K562 (cell line): ENCODE data around the gene HAUS5. TPM values are rescaled to one million over a fixed set of nuclear protein-coding genes. Genes with fewer than 3 reads are reported as not detected.

Experiments
- BHLHE40 ChIP-seq: IDR thresholded peaks from 2 replicates; pipeline ENCODE4 v1.6.1; 2011; ENCODE audit warnings: low read length, improper control_type of control experiment
- CBFA2T3 ChIP-seq: fragments of 450-650 bp; IDR thresholded peaks from 2 replicates; pipeline ENCODE4 v1.6.1; 2017
- CTBP1 ChIP-seq: fragments of 450-650 bp; IDR thresholded peaks from 2 replicates; pipeline ENCODE4 v1.6.1; 2016; ENCODE audit warnings: borderline replicate concordance
- EP400 ChIP-seq: fragments of 450-650 bp; IDR thresholded peaks from 2 replicates; pipeline ENCODE4 v1.6.1; 2017; ENCODE audit warnings: antibody characterized with exemption, mild to moderate bottlenecking, moderate library complexity
- FOXA3 ChIP-seq, 2 experiments: fragments of 450-650 bp in 1 of 2; sonication (generic) in 1 of 2; formaldehyde crosslinking; IDR thresholded peaks in 1 of 2; conservative IDR thresholded peaks in 1 of 2; 2 replicates each; pipeline versions ENCODE4 v1.4.0 to v1.8.0; 2020 to 2022; ENCODE audit warnings: mild to moderate bottlenecking in 2 of 2, missing genetic modification reagents in 1 of 2
- HDGF ChIP-seq: fragments of 450-650 bp; IDR thresholded peaks from 2 replicates; pipeline ENCODE4 v1.6.1; 2016
- HMGXB4 ChIP-seq: sonication (generic); formaldehyde crosslinking; IDR thresholded peaks from 2 replicates; pipeline ENCODE4 v1.8.1; 2023; ENCODE audit warnings: mild to moderate bottlenecking, missing genetic modification reagents
- LARP7 ChIP-seq: fragments of 450-650 bp; IDR thresholded peaks from 2 replicates; pipeline ENCODE4 v1.6.1; 2016
- LCOR ChIP-seq: sonication (generic); formaldehyde crosslinking; IDR thresholded peaks from 2 replicates; pipeline ENCODE4 v1.8.0; 2022; ENCODE audit warnings: mild to moderate bottlenecking, missing genetic modification reagents
- NFXL1 ChIP-seq: fragments of 450-650 bp; formaldehyde crosslinking; IDR thresholded peaks from 2 replicates; pipeline ENCODE4 v1.4.0; 2021; ENCODE audit warnings: mild to moderate bottlenecking
- NKRF ChIP-seq: fragments of 450-650 bp; IDR thresholded peaks from 2 replicates; pipeline ENCODE4 v1.6.1; 2016; ENCODE audit warnings: borderline replicate concordance
- POLR2AphosphoS2 ChIP-seq: IDR thresholded peaks from 2 replicates; pipeline ENCODE4 v1.6.1; 2012; ENCODE audit warnings: low read length, improper control_type of control experiment
- RBM25 ChIP-seq: fragments of 200-400 bp; formaldehyde crosslinking; IDR thresholded peaks from 2 replicates; pipeline ENCODE4 v1.6.1; 2018; ENCODE audit warnings: low read length, low read depth, moderate library complexity; ENCODE audit not compliant: severe bottlenecking
- SAP30 ChIP-seq: fragments of 200-600 bp; sonication (generic); IDR thresholded peaks from 2 replicates; pipeline ENCODE4 v1.6.1; 2012; ENCODE audit warnings: borderline replicate concordance, low read depth, mild to moderate bottlenecking, moderate library complexity, low read length, control low read depth, inconsistent platforms; ENCODE audit not compliant: insufficient read depth, poor library complexity, severe bottlenecking
- SIN3B ChIP-seq: fragments of 450-650 bp; IDR thresholded peaks from 2 replicates; pipeline ENCODE4 v1.6.1; 2017; ENCODE audit warnings: low read depth, mild to moderate bottlenecking, moderate library complexity
- SREBF1 ChIP-seq: fragments of 150-350 bp; IDR thresholded peaks from 2 replicates; pipeline ENCODE4 v1.6.1; 2014; ENCODE audit warnings: antibody characterized with exemption, low read depth, low read length, borderline replicate concordance
- SREBF2 ChIP-seq: sonication (generic); formaldehyde crosslinking; IDR thresholded peaks from 2 replicates; pipeline ENCODE4 v1.4.0; 2020; ENCODE audit warnings: mild to moderate bottlenecking, missing genetic modification reagents
- SRSF7 ChIP-seq: fragments of 200-400 bp; formaldehyde crosslinking; optimal IDR thresholded peaks from 2 replicates; pipeline ENCODE3; 2017; ENCODE audit warnings: mild to moderate bottlenecking, low read depth, low read length
- TAL1 ChIP-seq: fragments of 450-650 bp; IDR thresholded peaks from 2 replicates; pipeline ENCODE4 v1.6.1; 2016; ENCODE audit warnings: mild to moderate bottlenecking
- TCF3 ChIP-seq: sonication (generic); formaldehyde crosslinking; IDR thresholded peaks from 2 replicates; pipeline ENCODE4 v1.4.0; 2020; ENCODE audit warnings: mild to moderate bottlenecking, missing genetic modification reagents
- YBX1 ChIP-seq: fragments of 450-650 bp; IDR thresholded peaks from 2 replicates; pipeline ENCODE4 v1.7.1; 2016; ENCODE audit warnings: mild to moderate bottlenecking
- ZBTB26 ChIP-seq: fragments of 450-650 bp; formaldehyde crosslinking; IDR thresholded peaks from 2 replicates; pipeline ENCODE4 v1.4.0; 2022; ENCODE audit warnings: missing genetic modification characterization
- ZNF121 ChIP-seq: sonication (generic); formaldehyde crosslinking; conservative IDR thresholded peaks from 2 replicates; pipeline ENCODE4 v1.8.0; 2022; ENCODE audit warnings: missing genetic modification reagents
- ZNF217 ChIP-seq: sonication (generic); formaldehyde crosslinking; IDR thresholded peaks from 2 replicates; pipeline ENCODE4 v1.8.0; 2022; ENCODE audit warnings: mild to moderate bottlenecking, missing genetic modification reagents
- ZNF3 ChIP-seq: fragments of 250-450 bp; sonication (Bioruptor Pico); IDR thresholded peaks from 2 replicates; pipeline ENCODE4 v1.5.0; 2021; ENCODE audit warnings: mild to moderate bottlenecking, moderate library complexity
- ZNF778 ChIP-seq: fragments of 450-650 bp; formaldehyde crosslinking; IDR thresholded peaks from 2 replicates; pipeline ENCODE4 v1.4.0; 2020; ENCODE audit warnings: mild to moderate bottlenecking, moderate library complexity
- polyA plus RNA-seq, 8 experiments: library from polyadenylated mRNA; depleted of rRNA in 4 of 8; stranded (reverse) in 5 of 8; unstranded in 3 of 8; fragments of >200 nt; fragmentation: Nextera tagmentation in 2 of 8; fragmentation: Illumina TruSeq in 1 of 8; extraction: Ambion mirVana in 2 of 8; extraction: Trizol in 1 of 8; gene quantifications; 2 replicates each; pipeline versions ENCODE4 v1.2.1 to v1.2.3, GENCODE V29; 2011 to 2014; ENCODE audit warnings: inconsistent platforms in 1 of 8, missing spikeins in 1 of 8
- total RNA-seq, 7 experiments: library from RNA; depleted of rRNA in 6 of 7; stranded (reverse); fragments of >200 nt in 6 of 7; fragmentation: Illumina TruSeq in 2 of 7; extraction: Trizol in 2 of 7; gene quantifications; 2 replicates each; pipeline versions ENCODE4 v1.2.1 to v1.2.3, GENCODE V29; 2011 to 2021; ENCODE audit warnings: low replicate concordance in 1 of 7

HAUS5 gene
- total and polyA plus RNA-seq, 9 of the 15 experiments (the other 6 are each of a cell fraction or from before 2014, with no cell fraction given), result 3.5 to 41.3 (median 14.2) TPM

GRCh38 chr19:35648017-35648961 is 35.8 kb downstream of the HAUS5 start, which contains the start of gene COX6B1 (continued):
- no peak; the same call in 1 of the 2 replicates for TF ChIP-seq ZNF121 (CRISPR knock-in tag)
- no peak for TF ChIP-seq ZBTB26 (CRISPR knock-in tag)
- peak; percentile 88 for TF ChIP-seq RBM25
- TF ChIP-seq HDGF, result no peak
- TF ChIP-seq SIN3B, result 0 out of 2 replicates have a peak, but pooled peaks have one; percentile 69
- no peak for TF ChIP-seq ZNF3 (CRISPR knock-in tag)
- peak; percentile 26 for TF ChIP-seq SAP30
- TF ChIP-seq EP400, result peak; percentile 61
- TF ChIP-seq TCF3 (CRISPR knock-in tag), result no peak
- TF ChIP-seq ZNF217, result no peak
- TF ChIP-seq LARP7, result no peak
- no peak for TF ChIP-seq HMGXB4
- no peak for TF ChIP-seq CTBP1
- TF ChIP-seq POLR2AphosphoS2, result peak; percentile 76; the same call in 1 of the 2 replicates
- no peak for TF ChIP-seq FOXA3 (CRISPR knock-in tag; conservative IDR thresholded peaks at IDR 0.05 in 1 of 2, IDR thresholded peaks at IDR 0.05 in 1 of 2)
- no peak for TF ChIP-seq NFXL1
- no peak for TF ChIP-seq LCOR (CRISPR knock-in tag)
- TF ChIP-seq BHLHE40, result no peak
- no peak for TF ChIP-seq CBFA2T3
- TF ChIP-seq YBX1, result no peak
- TF ChIP-seq ZNF778, result no peak
- no peak for TF ChIP-seq SRSF7
- no peak for TF ChIP-seq TAL1
- TF ChIP-seq NKRF, result peak; percentile 54; the same call in 1 of the 2 replicates
- no peak for TF ChIP-seq SREBF1
- no peak for TF ChIP-seq SREBF2
